Fibroblast of upper back skin (primary cell): ENCODE results near the gene FASTK.

Experiments used
- DNase-seq: peaks from one replicate; pipeline ENCODE4 v3.0.0-alpha.2; 2013

The FASTK gene

GRCh38 chr7:151117565-151117964 is 37.0 kb upstream of the FASTK start:
- DNase-seq = no peak

DNA sequence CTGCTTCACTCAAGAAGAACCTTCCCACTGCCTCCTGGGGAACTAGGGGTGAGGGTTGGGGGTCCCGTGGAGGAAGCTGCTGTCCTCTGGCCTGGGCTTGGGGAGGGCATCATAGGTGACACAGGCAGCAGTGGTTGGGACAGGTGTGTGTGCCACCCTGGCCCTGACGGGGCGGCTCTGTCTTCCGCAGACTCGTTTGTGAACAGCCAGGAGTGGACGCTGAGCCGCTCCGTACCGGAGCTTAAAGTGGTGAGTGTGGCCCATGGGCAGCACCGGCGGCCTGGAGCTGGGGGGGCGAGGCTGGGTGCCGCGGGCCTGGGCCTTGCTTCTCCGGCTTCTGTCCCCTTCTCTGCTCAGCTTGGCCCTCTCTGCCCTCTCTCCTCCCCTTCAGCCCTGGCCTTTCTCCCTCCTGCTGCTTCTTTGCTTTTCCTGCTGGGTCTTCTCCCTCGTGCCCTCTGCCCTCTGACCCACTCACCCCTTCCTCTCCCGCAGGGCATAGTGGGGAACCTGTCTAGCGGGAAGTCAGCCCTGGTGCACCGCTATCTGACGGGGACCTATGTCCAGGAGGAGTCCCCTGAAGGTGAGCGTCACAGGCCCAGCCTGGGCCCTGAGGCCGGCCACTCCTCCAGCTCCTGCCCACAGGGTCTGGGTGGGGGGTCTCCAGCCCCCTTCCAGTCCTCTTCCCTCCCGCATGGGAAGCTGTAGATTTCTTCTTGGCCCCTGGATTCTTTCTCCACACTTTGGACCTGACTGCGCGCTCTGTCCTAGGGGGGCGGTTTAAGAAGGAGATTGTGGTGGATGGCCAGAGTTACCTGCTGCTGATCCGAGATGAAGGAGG is 36.2 kb upstream of the FASTK start:
- DNase-seq = no peak

- DNase-seq = no peak
Observed at GRCh38 chr7:151115836-151116418, 35.3 kb upstream of the FASTK start.

DNA sequence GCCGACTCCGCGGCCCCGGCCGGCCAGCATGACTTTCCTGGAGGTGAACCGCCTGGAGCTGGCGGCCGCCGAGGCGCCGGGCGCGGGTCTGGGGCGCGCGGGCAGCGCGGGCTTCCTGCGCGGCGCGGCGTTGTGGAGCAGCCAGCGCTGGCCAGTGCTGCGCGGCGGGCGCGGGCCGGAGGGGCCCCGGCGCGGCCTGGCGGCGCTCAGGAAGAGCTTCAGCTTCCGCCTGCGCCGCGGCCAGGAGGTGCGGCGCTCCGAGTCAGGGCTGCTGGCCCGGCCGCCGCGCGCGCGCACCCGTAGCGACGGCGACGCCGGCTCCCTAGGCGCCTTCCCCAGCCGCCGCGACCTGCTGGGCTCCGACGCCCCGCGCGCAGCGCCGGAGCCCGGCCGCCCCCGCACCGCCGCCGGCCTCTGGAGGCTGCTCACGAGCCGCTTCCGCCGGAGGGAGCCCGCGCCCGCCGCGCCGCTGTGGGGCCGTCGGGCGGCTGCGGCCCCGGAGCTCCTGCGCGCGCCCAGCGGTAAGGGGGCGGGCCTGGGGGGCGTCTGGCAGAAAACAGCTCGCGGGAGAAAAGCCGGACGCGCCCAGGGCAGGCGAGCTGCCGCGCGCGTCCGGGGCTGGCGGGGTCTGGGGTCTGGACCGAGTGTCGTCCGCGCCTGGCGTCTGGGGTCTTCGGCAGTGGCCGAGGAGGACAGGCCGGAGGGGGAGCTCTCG is 34.7 kb upstream of the FASTK start:
- no peak for DNase-seq

GRCh38 chr7:151114151-151115090 is 33.8 kb upstream of the FASTK start:
- no peak for DNase-seq

DNA sequence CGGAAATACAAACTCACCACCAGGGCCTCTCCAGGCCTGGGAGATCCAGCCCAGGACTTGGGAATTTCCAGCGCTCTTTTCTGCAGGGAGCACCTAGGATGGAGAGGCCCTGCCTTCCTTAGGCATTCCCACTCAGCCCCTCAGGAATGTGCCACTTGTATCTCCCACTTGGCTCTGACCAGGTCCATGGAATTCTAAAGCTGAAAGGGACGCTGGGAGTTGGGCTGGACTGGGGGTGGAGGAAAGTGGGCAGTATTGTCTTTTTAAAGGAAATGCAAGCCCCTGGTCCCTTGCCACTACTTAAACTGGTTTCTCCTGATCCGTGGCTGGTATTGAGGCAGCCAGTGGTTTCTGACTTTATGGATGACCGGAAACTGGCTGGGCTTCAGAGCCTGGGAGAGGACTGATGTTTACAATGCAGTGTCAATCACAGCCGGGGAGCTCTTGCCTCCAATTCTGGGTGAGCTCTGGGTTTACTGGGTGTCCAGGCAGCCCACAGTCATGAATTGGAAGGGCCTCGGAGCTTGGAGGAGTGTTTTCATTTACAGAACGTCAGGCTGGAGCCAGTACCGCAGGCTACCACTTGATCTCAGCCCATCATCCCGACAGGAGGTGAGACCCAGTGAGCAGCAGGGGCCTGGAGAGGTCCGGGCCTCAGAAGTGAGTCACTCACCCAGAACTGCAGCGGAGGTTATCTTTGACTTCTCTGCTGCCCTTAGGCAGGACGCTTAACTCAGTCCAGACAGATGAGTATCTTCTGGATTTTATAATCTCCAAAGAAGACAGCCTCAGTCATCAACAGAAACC is 32.9 kb upstream of the FASTK start:
- peak; percentile 93 for DNase-seq

GRCh38 chr7:151110941-151111645 is 30.5 kb upstream of the FASTK start:
- peak; percentile 71 for DNase-seq

GRCh38 chr7:151110236-151110940 is 29.8 kb upstream of the FASTK start:
- no peak for DNase-seq

GRCh38 chr7:151109094-151110048 is 28.8 kb upstream of the FASTK start:
- DNase-seq = peak; percentile 45

GRCh38 chr7:151107882-151108281 is 27.3 kb upstream of the FASTK start:
- no peak for DNase-seq

DNA sequence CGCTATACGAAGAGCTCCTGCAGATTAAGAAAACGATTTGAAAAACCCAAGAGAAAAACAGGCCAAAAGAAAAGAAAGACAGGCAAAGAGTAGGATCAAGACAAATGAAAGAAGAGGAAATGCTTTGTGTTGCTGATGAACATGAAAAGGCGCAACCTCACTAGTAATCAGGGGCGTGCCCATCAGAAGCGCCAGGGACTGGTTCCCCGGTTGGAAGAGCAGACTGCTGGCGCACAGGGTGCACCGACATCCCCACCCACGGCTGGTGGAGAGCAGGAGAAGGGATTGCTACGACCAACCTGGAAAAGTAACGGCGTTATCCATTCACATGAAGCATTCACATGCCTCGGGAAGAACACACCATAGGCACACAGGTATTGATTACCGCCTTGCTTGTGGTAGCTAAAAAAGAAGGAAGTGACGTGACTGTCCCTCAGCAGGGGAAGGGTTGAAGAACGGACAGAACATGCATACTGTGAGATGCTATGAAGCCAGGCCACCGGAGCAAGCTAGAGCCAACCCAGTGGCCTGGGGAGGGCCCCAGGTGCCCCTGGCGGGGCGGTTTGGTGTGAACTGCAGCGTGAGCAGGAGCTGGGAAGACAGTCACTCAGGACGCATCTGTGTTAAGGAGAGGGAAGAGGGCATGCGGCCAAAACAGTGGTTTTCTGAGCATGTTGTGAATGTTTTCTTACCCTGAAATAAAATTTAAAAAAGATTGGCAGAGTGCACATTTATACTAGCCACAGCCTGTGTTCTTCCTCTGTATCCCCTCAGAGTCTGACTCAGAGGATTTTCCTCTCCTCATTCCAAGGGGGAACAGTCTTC is 24.0 kb upstream of the FASTK start:
- DNase-seq = peak; percentile 94

DNA sequence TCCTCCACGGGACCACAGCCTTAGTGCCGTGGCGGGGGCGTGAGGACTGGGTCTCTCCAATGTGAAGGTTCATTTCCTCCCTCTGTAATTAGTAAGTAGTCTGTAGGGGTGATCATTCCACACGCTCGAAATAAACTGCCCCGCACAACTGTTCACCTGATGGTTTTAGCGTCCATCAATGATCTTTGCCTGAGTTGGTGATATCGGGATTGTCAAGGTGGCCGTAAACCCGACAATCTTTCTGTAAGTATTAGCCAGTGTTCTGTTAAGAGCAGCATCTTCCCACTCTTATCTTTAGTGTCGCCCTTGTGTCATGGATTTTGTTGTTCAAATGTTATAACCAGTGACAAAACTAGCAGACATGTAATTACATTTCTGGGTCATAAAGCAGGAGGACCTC is 23.4 kb upstream of the FASTK start:
- no peak for DNase-seq

- DNase-seq = no peak
Observed at GRCh38 chr7:151102991-151103390, 22.4 kb upstream of the FASTK start.

DNA sequence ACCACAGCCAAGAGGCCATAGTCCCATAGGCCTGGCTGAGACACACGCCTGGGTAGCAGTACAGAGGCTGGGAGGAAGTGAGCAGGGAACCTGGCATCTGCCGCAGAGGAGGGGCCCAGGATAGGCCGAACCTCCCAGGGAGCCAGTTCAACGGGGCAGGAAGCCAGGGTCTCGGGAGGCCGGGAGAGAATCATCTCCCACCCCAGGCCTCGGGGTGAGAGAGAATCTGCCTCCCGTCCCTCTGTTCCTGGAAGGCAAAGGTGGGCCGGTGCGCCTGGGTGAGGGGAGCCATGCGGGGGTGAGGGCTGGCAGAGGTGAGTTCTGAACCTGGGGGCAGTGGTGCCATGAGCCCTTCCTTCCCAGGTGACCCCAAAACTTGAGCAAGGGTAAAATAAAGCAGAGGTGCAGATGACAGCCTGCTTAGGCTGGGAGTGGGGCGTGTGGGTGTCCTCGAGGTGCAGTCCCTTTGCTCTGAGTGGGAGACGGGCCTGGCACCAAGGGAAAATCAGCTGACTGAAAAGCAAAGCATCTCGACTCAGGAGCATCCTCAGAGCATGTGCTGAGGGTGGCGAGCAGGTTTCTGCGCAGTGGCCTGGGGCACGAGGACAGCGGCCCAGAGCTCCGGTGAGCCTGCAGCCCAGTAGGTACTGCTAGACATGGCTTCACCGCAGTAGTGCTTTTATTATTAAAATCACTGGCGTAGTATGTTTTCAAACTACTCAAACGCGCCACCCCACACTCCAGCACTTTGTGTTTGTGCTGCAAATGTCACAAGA is 21.2 kb upstream of the FASTK start:
- no peak for DNase-seq

DNA sequence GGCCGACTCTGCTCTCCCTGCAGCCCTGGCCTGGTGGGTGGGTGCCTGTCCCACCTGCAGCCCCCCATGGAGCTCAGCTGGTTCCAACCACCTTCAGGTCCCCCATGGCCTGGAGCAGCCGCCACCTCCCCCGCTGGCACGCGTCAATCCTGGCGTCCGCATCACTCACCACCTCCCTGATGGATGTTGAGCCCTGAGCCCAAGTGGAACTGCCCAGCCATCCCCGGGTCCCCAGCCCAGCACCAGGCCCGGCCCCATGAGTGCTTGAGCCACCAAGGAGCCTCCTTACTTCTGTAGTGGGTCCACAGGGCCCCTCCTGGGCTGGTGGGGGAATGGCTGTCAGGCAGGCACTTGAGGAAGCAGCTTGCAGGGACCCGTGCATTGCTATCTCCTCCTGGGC is 20.3 kb upstream of the FASTK start:
- DNase-seq = no peak

DNA sequence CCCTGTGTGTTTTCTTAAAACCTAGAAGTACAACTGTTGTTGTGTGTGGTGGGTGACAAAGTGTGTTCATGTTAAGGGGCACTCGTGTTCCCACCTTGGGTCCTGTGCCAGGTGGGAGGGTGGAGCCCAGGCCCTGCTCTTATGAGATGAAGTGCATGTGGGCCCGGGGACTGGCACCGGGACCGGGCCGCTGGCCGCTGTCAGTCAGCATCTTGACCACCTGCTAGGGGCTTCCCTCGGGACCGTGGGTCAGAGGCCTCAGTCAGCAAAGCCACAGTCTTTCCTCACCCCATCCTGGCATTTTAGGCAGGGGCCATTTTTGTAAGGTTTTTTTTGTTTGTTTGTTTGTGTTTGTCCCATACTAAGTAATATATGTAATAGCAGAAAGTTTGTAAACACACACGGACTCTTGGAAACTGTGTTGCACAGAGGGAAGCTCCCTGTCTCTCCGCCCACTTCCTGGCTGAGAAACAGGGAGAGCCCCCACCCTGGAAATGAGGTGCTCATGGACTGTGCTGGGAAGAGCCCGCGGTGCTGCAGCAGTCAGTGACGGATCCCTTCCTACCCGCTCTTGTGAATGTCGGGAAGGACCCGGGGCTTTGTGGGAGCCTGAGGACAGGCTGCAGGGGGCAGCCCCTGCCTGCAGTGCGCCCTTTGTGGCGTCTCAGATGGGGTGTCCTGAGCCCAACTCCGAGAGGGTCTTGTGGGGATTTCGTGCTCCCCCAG is 19.0 kb upstream of the FASTK start:
- DNase-seq = no peak
